Testis (tissue), 3 donors: ENCODE data around the gene UPF3A. TPM values are rescaled to one million over a fixed set of nuclear protein-coding genes. Genes with fewer than 3 reads are reported as not detected.
"Not testable (repeated sequence)": the region's sequence is repeated elsewhere in the genome, so short reads cannot be mapped to it uniquely, and the experiment has no call there.

ENCODE experiments used
- DNase-seq: peaks from one replicate; pipeline ENCODE4 v3.0.0-alpha.2; 2019
- H3K27ac ChIP-seq, 2 donors: fragments of 200-600 bp; sonication (generic); one replicate each; pipeline ENCODE4 v1.5.1; 2019
- H3K27me3 ChIP-seq: fragments of 200-600 bp; sonication (generic); one replicate; pipeline ENCODE4 v1.5.1; 2019
- H3K36me3 ChIP-seq: fragments of 200-600 bp; sonication (generic); one replicate; pipeline ENCODE4 v1.5.1; 2017; ENCODE audit warnings: low read depth; ENCODE audit errors: missing control alignments
- H3K4me1 ChIP-seq: fragments of 200-600 bp; sonication (generic); one replicate; pipeline ENCODE4 v1.5.1; 2019
- H3K4me3 ChIP-seq, 2 donors: fragments of 200-600 bp; sonication (generic); one replicate each; pipeline ENCODE4 v1.5.1; 2017 to 2019
- H3K9me3 ChIP-seq: fragments of 200-600 bp; sonication (generic); one replicate; pipeline ENCODE4 v1.5.1; 2017
- CTCF ChIP-seq, 3 experiments: fragments of 450-650 bp in 2 of 3; fragments of 200-600 bp in 1 of 3; sonication (generic) in 1 of 3; IDR thresholded peaks; one replicate each; pipeline ENCODE4 v1.5.1; 2016 to 2019; ENCODE audit warnings: antibody characterized with exemption in 3 of 3, mild to moderate bottlenecking in 2 of 3, moderate library complexity in 1 of 3
- POLR2A ChIP-seq: fragments of 450-650 bp; IDR thresholded peaks from one replicate; pipeline ENCODE4 v1.6.1; 2017; ENCODE audit warnings: antibody characterized with exemption, mild to moderate bottlenecking, moderate library complexity
- WGBS, 2 donors: methylation state at CpG; one replicate each; pipeline ENCODE4 v1.1.5; 2018; 5-methylcytosine and 5-hydroxymethylcytosine counted together
- intact Hi-C: fragments of 100-400 bp; cut with DNase I; formaldehyde crosslinking; loops from one replicate; pipeline ENCODE4 v1.15.1; 2023; ENCODE audit warnings: low total_unique reads
- polyA plus RNA-seq: library from polyadenylated mRNA; stranded (reverse); fragments of 350-450 nt; fragmentation: Illumina TruSeq; extraction: RNeasy Lipid Tissue Mini Kit (QIAGEN cat#74804); gene quantifications from one replicate; pipeline ENCODE4 v1.2.3, GENCODE V29; 2014; ENCODE audit warnings: low read depth, low replicate concordance; ENCODE audit not compliant: insufficient read depth
- total RNA-seq, 2 donors: library from RNA; depleted of rRNA; stranded (reverse); fragments of >200 nt; gene quantifications; one replicate each; pipeline ENCODE4 v1.2.3, GENCODE V29; 2016

UPF3A gene
- total and polyA plus RNA-seq, 3 donors from 2014 or later = 88.0 to 112 (median 96.7) TPM

- TF ChIP-seq CTCF (IDR thresholded peaks at IDR 0.05) (no peak), POLR2A (no peak)
- H3K4me1 ChIP-seq = no peaks in the 10 kb centered on the region
- H3K4me3 ChIP-seq = no peak overlapping the region
- no peak overlapping the region for H3K27ac ChIP-seq
- no peaks in the 10 kb centered on the region for H3K9me3 ChIP-seq
- no peaks in the 10 kb centered on the region for H3K36me3 ChIP-seq
- H3K27me3 ChIP-seq = no peaks in the 10 kb centered on the region
- intact Hi-C loops = no loop called here
- DNase-seq = no peak
- WGBS, 2 donors = 88 to 90% methylated on average over 4 of the region's 4 CpGs
Observed at GRCh38 chr13:114259974-114260373, 21.4 kb upstream of the UPF3A start.

- intact Hi-C loops = no loop called here
- TF ChIP-seq CTCF (IDR thresholded peaks at IDR 0.05) (no peak), POLR2A (no peak)
- Histone ChIP-seq H3K4me1 (no peaks in the 10 kb centered on the region), H3K4me3 (no peak overlapping the region), H3K27me3 (no peaks in the 10 kb centered on the region), H3K9me3 (no peaks in the 10 kb centered on the region), H3K27ac (no peak overlapping the region), H3K36me3 (no peaks in the 10 kb centered on the region)
- DNase-seq = no peak
- WGBS, 2 donors = 86 to 91% methylated on average over 3 of the region's 3 CpGs
Observed at GRCh38 chr13:114260814-114261213, 20.6 kb upstream of the UPF3A start.

GRCh38 chr13:114261328-114261965 lies 20.0 kb upstream of the UPF3A start:
- Histone ChIP-seq H3K27me3 (no peaks in the 10 kb centered on the region), H3K36me3 (no peaks in the 10 kb centered on the region), H3K4me3 (no peak overlapping the region), H3K27ac (no peak overlapping the region), H3K9me3 (no peaks in the 10 kb centered on the region), H3K4me1 (no peaks in the 10 kb centered on the region)
- WGBS, 2 donors = 60 to 61% methylated on average over 3 of the region's 3 CpGs
- no peak for TF ChIP-seq POLR2A
- no peak for TF ChIP-seq CTCF (IDR thresholded peaks at IDR 0.05)
- intact Hi-C loops = no loop called here
- no peak for DNase-seq

DNA sequence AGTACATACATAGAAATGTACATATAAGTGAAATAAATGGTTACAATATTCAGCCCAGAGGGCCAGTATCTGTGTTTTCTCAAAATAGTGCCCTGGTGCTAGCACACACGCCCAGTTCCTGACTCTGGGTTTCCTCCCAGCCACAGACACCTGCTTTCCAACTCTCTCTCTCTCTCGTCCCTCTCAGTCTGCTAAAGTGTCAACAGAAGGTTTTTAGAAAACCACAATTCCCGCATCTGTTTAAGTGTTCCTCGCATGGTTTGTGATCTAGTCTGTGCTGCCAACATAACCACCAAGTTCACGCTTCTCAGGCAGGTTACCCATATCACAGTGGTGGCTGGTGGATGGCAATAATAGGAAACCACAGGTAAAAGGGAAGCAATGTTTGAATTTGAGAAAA lies 17.8 kb upstream of the UPF3A start:
- Histone ChIP-seq H3K4me3 (no peak overlapping the region), H3K27me3 (no peaks in the 10 kb centered on the region), H3K36me3 (no peaks in the 10 kb centered on the region), H3K9me3 (no peaks in the 10 kb centered on the region), H3K4me1 (no peaks in the 10 kb centered on the region), H3K27ac (no peak overlapping the region)
- WGBS, 2 donors = 83 to 88% methylated on average over 5 of the region's 5 CpGs
- no peak for DNase-seq
- no peak for TF ChIP-seq POLR2A
- TF ChIP-seq CTCF (IDR thresholded peaks at IDR 0.05) = no peak
- intact Hi-C loops = no loop called here

- H3K9me3 ChIP-seq, H3K27ac ChIP-seq, H3K4me3 ChIP-seq, H3K4me1 ChIP-seq, H3K36me3 ChIP-seq, intact Hi-C loops, H3K27me3 ChIP-seq, DNase-seq: not testable (repeated sequence)
- 96 to 98% methylated on average over 13 of the region's 13 CpGs for WGBS, 2 donors
Observed at GRCh38 chr13:114264313-114264712, 17.1 kb upstream of the UPF3A start.
